A673 (cell line): ENCODE data around the gene TECR.

Source experiments
- EZH2 ChIP-seq: fragments of 200-600 bp; sonication (generic); IDR thresholded peaks from 2 replicates; pipeline ENCODE4 v1.6.1; 2017; ENCODE audit warnings: borderline replicate concordance, low read depth, mild to moderate bottlenecking, mixed read lengths, antibody characterized with exemption, low read length; ENCODE audit not compliant: poor library complexity, severe bottlenecking
- TF ChIP-seq, protein P1 (sequence below): fragments of 300-800, 200-600 bp; sonication (generic); conservative IDR thresholded peaks from 2 replicates; pipeline ENCODE4 v1.5.1; 2017; ENCODE audit warnings: low read depth, mild to moderate bottlenecking, antibody characterized with exemption, low read length, moderate library complexity, mixed read lengths

DNA sequence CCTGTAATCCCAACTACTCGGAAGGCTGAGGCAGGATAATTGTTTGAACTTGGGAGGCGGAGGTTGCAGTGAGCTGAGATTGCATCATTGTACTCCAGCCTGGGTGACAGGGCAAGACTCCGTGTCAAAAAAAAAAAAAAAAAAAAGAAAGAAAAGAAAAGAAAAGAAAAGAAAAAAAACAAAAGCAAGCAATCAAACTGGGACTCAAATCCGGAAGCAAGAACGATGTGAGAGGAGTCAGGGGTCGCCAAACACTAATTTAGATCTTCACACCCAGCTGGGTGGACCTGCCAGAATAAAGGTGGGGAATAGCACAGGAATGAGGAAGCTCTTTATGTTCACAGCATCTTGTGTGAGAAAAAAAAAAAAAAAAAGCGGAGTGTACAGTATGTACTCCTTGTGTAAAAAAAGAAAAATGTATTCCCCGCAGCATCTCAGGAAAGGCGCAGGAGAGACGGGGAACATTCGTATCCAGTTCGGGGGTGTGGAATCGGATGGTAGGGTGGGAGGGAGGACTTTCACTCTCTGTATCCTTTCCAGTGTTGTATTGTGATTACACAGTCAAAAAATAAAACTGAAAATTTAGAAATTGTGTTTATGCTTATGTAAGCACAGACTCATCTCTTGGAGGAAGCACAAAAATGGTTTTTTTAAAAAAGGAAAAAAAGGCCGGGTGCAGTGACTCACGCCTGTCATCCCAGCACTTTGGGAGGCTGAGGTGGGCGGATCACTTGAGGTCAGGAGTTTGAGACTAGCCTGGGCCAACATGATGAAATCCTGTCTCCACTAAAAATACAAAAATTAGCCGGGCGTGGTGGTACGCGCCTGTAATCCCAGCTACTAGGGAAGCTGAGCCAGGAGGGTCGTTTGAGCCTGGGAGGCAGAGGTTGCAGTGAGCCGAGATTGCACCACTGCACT is 18.8 kb upstream of the TECR start:
- TF ChIP-seq EZH2: no peak
- TF ChIP-seq, protein P1, sequence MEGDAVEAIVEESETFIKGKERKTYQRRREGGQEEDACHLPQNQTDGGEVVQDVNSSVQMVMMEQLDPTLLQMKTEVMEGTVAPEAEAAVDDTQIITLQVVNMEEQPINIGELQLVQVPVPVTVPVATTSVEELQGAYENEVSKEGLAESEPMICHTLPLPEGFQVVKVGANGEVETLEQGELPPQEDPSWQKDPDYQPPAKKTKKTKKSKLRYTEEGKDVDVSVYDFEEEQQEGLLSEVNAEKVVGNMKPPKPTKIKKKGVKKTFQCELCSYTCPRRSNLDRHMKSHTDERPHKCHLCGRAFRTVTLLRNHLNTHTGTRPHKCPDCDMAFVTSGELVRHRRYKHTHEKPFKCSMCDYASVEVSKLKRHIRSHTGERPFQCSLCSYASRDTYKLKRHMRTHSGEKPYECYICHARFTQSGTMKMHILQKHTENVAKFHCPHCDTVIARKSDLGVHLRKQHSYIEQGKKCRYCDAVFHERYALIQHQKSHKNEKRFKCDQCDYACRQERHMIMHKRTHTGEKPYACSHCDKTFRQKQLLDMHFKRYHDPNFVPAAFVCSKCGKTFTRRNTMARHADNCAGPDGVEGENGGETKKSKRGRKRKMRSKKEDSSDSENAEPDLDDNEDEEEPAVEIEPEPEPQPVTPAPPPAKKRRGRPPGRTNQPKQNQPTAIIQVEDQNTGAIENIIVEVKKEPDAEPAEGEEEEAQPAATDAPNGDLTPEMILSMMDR: no peak
